RWPE1 (cell line): ENCODE data around the gene TRPV4.

Experiments used
- CTCF ChIA-PET: fragments of 350-600 bp; sonication (Branson Sonifier 250); formaldehyde crosslinking; extraction: SDS; loops from one replicate; lab custom pipeline; 2021; lab: Yijun Ruan, JAX
- POLR2A ChIA-PET: fragments of 400-600 bp; formaldehyde crosslinking; extraction: SDS; loops from one replicate; lab custom pipeline; 2020; ENCODE audit warnings: antibody characterized with exemption; ENCODE audit not compliant: low non-redundant PET; lab: Yijun Ruan, JAX
- DNase-seq: peaks from one replicate; pipeline ENCODE4 v3.0.0; 2012; ENCODE audit warnings: low spot score
- H3K27ac ChIP-seq: fragments of 450-650 bp; 2 replicates; pipeline ENCODE4 v1.5.1; 2017
- TF ChIP-seq, protein P1 (sequence below): fragments of 450-650 bp; conservative IDR thresholded peaks from 2 replicates; pipeline ENCODE4 v1.5.1; 2017; ENCODE audit warnings: low read depth, mild to moderate bottlenecking

Gene TRPV4

DNA sequence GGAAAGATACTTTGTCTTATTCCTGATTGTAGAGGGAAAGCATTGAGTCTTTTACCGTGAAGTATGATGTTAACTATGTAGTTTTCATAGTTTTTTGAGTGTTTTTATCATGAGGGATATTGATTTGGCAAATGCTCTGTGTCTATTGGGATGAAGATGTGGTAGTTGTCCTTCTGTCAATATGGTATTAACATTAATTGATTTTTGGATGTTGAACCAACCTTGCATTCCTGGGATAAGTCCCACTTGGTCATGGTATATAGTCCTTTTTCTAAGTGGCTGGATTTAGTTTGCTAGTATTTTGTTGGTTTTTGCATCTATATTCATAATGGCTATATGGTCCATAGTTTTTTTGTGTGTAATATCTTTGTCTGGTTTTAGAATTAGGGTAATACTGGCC is 76.7 kb downstream of the TRPV4 start:
- TF ChIP-seq, protein P1, sequence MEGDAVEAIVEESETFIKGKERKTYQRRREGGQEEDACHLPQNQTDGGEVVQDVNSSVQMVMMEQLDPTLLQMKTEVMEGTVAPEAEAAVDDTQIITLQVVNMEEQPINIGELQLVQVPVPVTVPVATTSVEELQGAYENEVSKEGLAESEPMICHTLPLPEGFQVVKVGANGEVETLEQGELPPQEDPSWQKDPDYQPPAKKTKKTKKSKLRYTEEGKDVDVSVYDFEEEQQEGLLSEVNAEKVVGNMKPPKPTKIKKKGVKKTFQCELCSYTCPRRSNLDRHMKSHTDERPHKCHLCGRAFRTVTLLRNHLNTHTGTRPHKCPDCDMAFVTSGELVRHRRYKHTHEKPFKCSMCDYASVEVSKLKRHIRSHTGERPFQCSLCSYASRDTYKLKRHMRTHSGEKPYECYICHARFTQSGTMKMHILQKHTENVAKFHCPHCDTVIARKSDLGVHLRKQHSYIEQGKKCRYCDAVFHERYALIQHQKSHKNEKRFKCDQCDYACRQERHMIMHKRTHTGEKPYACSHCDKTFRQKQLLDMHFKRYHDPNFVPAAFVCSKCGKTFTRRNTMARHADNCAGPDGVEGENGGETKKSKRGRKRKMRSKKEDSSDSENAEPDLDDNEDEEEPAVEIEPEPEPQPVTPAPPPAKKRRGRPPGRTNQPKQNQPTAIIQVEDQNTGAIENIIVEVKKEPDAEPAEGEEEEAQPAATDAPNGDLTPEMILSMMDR: no peak
- H3K27ac ChIP-seq: no peak overlapping the region
- no peak for DNase-seq
- POLR2A ChIA-PET: no interaction called here
- CTCF ChIA-PET: interaction anchor here (0.7 kb wide), 1 partner anchor 37 kb away, joined by 3 read pairs; no protein-coding TSS in a partner anchor

DNA sequence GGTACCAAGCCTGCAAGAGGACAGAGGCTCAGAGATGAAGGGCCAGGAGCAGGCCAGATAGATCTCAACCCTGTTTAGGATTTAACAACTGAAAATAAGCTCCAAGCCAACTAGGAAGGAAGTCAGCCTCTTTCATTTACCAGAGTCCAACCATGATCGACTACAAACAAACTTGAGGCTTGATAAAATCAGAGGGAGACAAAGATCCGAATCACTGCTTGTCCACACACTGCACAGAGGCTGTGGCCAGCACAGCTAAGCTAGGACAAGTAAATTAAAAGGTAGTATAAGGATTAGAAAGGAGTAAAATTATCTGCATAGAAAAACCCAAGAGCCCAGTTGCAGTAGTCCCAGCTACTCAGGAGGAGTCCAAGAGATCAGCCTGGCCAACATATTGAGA is 79.2 kb downstream of the TRPV4 start:
- POLR2A ChIA-PET: no interaction called here

DNA sequence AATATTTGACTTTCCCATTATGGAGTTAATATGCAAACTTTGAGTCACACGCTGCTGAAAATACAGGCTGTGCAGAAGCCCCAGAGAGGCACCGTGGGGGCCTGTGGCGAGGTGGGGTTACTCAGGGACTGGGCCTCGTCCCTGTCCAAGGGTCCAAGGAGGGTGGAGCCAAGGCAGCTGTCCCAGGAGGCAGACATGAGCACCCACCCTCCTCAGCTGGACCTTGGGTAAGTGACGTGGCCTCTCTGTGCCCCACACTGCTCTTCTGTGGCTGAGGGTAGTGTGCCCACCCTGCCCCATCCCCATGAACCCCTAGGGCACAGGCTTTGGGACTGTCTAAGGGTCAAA is 80.2 kb downstream of the TRPV4 start:
- ChIA-PET POLR2A (no interaction called here), CTCF (no interaction called here)
- TF ChIP-seq, protein P1: no peak
- DNase-seq: no peak
- H3K27ac ChIP-seq: no peak overlapping the region

More for the DNA sequence above, 79.2 kb downstream of the TRPV4 start:
- no peak overlapping the region for H3K27ac ChIP-seq
- CTCF ChIA-PET: interaction anchor here (0.6 to 0.7 kb wide), 2 partner anchors 136 to 238 kb away, joined by 4 to 5 read pairs; no protein-coding TSS in a partner anchor
- TF ChIP-seq, protein P1: no peak
- no peak for DNase-seq

DNA sequence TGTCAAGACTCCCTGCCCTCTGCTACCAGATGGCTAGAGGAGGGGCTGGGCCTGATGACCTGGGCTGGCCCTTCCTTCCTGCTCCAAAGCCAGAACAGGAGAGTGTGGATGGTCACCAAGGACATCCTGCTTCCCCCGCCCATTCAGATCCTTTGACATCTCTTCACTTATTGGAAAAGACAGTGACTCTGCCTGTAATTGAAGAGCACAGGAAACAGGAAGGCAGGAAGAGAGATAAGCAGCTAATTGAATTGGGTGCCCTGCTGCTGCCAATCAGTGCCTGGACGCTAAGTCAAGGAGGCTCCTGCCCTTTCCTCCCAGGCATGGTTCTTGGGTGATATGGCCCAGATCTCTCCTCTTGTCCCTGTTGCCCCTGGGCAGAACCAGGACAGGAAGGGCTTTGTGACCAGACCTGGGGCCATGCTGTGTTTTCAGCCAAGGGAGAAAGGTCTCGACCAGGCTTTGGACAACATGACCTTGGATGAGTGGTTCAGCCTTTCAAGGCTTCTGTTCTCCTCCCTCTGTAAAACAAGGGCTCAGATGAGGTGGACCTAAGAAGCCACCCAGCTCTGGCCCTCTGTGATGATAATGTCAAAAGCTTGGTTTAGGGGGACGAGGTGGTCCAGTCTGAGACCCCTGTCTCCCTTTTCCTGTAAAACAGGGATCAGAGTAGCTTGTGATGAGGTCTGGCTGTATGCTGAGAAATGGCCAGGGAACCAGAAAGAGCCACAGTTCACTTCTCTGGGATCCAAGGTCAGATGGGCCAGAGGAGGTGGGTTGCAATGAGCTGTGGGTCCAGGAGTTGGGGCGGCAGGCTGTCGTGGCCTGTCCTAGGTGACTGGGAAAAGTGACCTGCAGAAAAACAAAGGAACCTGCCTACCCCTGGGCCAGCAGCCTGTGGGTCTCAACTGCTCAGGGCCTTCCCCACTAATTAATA is 80.8 kb downstream of the TRPV4 start:
- ChIA-PET CTCF (no interaction called here), POLR2A (no interaction called here)
- no peak for DNase-seq
- no peak overlapping the region for H3K27ac ChIP-seq
- TF ChIP-seq, protein P1: no peak

DNA sequence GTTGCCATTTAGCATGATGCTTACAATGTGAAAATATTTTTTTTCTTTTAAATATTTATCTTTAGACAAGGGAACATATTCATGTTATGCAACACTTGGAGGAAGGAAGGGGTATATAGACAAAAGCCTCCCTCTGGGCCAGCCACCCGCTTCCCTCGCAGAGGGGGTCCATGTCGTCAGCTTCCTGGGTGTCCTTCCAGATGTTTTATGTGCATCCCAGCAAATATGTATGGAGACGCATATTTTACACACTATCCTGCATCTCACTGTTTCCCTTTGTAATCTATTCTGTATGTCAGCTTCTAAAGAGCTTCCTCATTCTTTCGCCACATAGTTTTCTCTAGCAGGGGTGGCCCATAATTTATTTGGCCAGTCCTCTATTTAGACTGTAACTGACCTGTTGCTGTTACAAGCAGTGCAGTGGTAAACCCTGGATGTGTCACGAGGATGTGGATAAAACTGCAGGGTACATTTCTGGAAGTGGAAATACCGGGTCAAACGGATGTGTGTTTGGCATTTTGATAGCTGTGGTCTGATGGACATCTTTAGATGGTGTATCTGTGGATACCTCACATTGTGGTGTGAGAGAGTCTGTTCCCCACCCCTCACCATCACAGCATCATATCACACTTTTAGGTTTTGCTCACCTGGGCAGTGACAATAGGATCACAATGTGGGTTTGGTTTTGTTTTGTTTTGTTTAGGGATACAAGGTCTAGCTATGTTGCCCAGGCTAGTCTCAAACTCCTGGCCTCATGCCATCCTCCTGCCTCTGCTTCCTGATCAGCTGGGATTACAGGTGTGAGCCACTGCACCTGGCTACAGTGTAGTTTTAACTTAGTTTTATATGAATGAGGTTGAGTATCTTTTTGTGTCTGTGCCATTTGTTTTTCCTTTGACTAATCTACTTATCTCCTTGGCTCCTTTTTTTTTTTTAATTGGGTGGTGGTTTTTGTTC is 87.9 kb downstream of the TRPV4 start:
- no peak overlapping the region for H3K27ac ChIP-seq
- no peak for DNase-seq
- TF ChIP-seq, protein P1: no peak
- ChIA-PET POLR2A (no interaction called here), CTCF (interaction anchor here (0.6 kb wide), 1 partner anchor 39 kb away, joined by 3 read pairs; no protein-coding TSS in a partner anchor)

DNA sequence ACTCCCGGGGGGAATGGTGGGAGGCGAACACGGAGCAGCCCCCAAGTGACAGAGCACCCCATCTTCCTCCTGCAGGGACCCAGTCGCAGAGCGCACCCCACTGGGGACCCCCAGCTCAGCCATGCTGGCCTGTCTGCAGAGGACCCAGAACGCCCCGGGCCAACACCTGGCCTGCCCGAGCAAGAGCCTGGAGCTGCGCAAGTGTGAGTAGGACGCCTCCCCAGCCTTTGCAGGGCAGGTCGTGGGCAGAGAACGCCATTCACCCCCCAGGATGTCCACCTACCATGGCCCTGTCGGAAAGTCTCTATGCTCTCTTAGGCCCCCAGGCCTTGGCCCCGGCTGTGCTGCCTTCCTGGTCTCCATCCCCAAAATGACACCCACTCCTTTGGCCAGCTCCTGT is 89.2 kb downstream of the TRPV4 start:
- ChIA-PET CTCF (no interaction called here), POLR2A (no interaction called here)
- TF ChIP-seq, protein P1: no peak
- no peak for DNase-seq
- no peak overlapping the region for H3K27ac ChIP-seq
